ENCODE data around the gene FUCA1. TPM values are rescaled to one million over a fixed set of nuclear protein-coding genes. Genes with fewer than 3 reads are reported as not detected.

Gene FUCA1
- total and polyA plus RNA-seq, 10 of the 15 experiments (the other 5 are each of a cell fraction or from before 2014, with no cell fraction given) = 33.3 to 117 (median 52.6) TPM

GRCh38 chr1:23904748-23905357 is 36.8 kb upstream of the FUCA1 start:
- Histone ChIP-seq H3K27me3 (replicated peaks in 1 of 2; ENCODE audit: control insufficient read depth in 2 of 2, insufficient read depth in 2 of 2, low read length in 1 of 2) (no peaks in the 10 kb centered on the region), H4K20me1 (ENCODE audit: control insufficient read depth, insufficient read depth) (no peaks in the 10 kb centered on the region), H3K27ac (ENCODE audit: control insufficient read depth, insufficient read depth) (peak overlapping the region; percentile 63), H3K4me3 (0 out of 2 replicates have a peak overlapping the region, but pooled peaks have one; percentile 28), H3K9me3 (replicated peaks; ENCODE audit: control insufficient read depth, insufficient read depth, low read length) (no peaks in the 10 kb centered on the region; the same call in 2 of the 3 replicates), H3K36me3 (ENCODE audit: control insufficient read depth in 2 of 2, insufficient read depth in 2 of 2, low read length in 1 of 2) (peaks cover 0 to 5% of the 10 kb centered on the region in 2 experiments; a peak in 2 of 4 replicates), H3K79me2 (ENCODE audit: control insufficient read depth, insufficient read depth, low read length) (peaks cover 63% of the 10 kb centered on the region), H3K9ac (ENCODE audit: control insufficient read depth, insufficient read depth, low read length) (no peak overlapping the region; the same call in 1 of the 2 replicates), H3K4me1 (ENCODE audit: control insufficient read depth, insufficient read depth, low read length) (peaks cover 55% of the 10 kb centered on the region), H3K4me2 (ENCODE audit: control insufficient read depth, insufficient read depth) (peak overlapping the region; percentile 69), H2AFZ (ENCODE audit: control insufficient read depth, low read depth, low read length) (no peak overlapping the region)
- in situ Hi-C loops (cut with MboI) (no loop called here), intact Hi-C loops (cut with micrococcal nuclease; ENCODE audit: unreplicated experiment) (no loop called here)
- BruUV-seq (replicated peaks) = no TSS peak
- SMC1A ChIA-PET (ENCODE audit: uncharacterized antibody, unreplicated experiment) = interaction anchor here (0.6 to 7.7 kb wide), 6 partner anchors 8 to 167 kb away, joined by 3 to 66 read pairs (median 4); partner anchors contain the start of genes CNR2 and FUCA1
- DNase-seq (ENCODE audit: low read depth, low spot score) (peak; percentile 84), FAIRE-seq (peak; percentile 87), ATAC-seq (peak; percentile 61)
- RAD21 ChIA-PET (ENCODE audit: unreplicated experiment) = interaction anchor here (2.3 kb wide), 1 partner anchor 12 kb away, joined by 15 read pairs; no protein-coding TSS in a partner anchor
- POLR2A ChIA-PET = interaction anchor here (0.7 to 1.2 kb wide), 4 partner anchors 12 to 48 kb away, joined by 3 to 6 read pairs (median 5); no protein-coding TSS in a partner anchor
- 18% methylated on average over 10 of the region's 10 CpGs for WGBS (ENCODE audit: insufficient coverage, insufficient replicate concordance, low lambda C conversion rate, missing lambda C conversion rate)
- CTCF ChIA-PET = interaction anchor here (1.3 to 10.5 kb wide), 4 partner anchors 9 to 96 kb away, joined by 5 to 109 read pairs (median 8); partner anchors contain the start of gene CNR2
- TF ChIP-seq SIN3A (IDR thresholded peaks at IDR 0.05; ENCODE audit: low read depth, low read length) = no peak
- peak; percentile 77 for TF ChIP-seq JUNB (IDR thresholded peaks at IDR 0.05)
- peak; percentile 57; the same call in 1 of the 2 replicates for TF ChIP-seq ATF7 (IDR thresholded peaks at IDR 0.05; ENCODE audit: low read depth)
- TF ChIP-seq GABPA (IDR thresholded peaks at IDR 0.05; ENCODE audit: low read depth) = no peak
- peak; percentile 83 to 90; a peak in 3 of 4 replicates for TF ChIP-seq IKZF2 (IDR thresholded peaks at IDR 0.05)
- TF ChIP-seq CHD2 (IDR thresholded peaks at IDR 0.05; ENCODE audit: borderline replicate concordance, low read depth, low read length) = 0 out of 2 replicates have a peak, but pooled peaks have one; percentile 21
- TF ChIP-seq MYC (IDR thresholded peaks at IDR 0.05; ENCODE audit: insufficient read depth, insufficient read length, insufficient replicate concordance, low read length, severe bottlenecking) = no peak
- no peak for TF ChIP-seq STAT1 (conservative IDR thresholded peaks at IDR 0.05)
- TF ChIP-seq IRF4 (IDR thresholded peaks at IDR 0.05; ENCODE audit: low read depth, low read length) = peak; percentile 64
- TF ChIP-seq PAX8 (IDR thresholded peaks at IDR 0.05) = no peak
- peak; percentile 37; the same call in 1 of the 2 replicates for TF ChIP-seq USF2 (IDR thresholded peaks at IDR 0.05; ENCODE audit: borderline replicate concordance, low read depth, low read length)
- TF ChIP-seq MEF2A (IDR thresholded peaks at IDR 0.05; ENCODE audit: insufficient read depth, low read depth, low read length) = 0 out of 2 replicates have a peak, but pooled peaks have one; percentile 46
- TF ChIP-seq E4F1 (IDR thresholded peaks at IDR 0.05; ENCODE audit: borderline replicate concordance, partially characterized antibody) = no peak
- TF ChIP-seq PAX5 (IDR thresholded peaks at IDR 0.05; ENCODE audit: borderline replicate concordance, low read depth, low read length) = peak; percentile 72
- no peak for TF ChIP-seq TCF7 (IDR thresholded peaks at IDR 0.05; ENCODE audit: borderline replicate concordance)
- TF ChIP-seq ETV6 (conservative IDR thresholded peaks at IDR 0.05 in 1 of 2, IDR thresholded peaks at IDR 0.05 in 1 of 2; ENCODE audit: borderline replicate concordance in 1 of 2, low read depth in 1 of 2) = peak in 1 of 2 experiments; percentile 50; a peak in 1 of 4 replicates
- no peak for TF ChIP-seq YBX1 (IDR thresholded peaks at IDR 0.05)
- TF ChIP-seq BCL3 (IDR thresholded peaks at IDR 0.05; ENCODE audit: borderline replicate concordance, insufficient read depth, low read depth, low read length, poor library complexity, severe bottlenecking) = peak; percentile 74
